ENCODE measurements around the gene PIKFYVE.

DNA sequence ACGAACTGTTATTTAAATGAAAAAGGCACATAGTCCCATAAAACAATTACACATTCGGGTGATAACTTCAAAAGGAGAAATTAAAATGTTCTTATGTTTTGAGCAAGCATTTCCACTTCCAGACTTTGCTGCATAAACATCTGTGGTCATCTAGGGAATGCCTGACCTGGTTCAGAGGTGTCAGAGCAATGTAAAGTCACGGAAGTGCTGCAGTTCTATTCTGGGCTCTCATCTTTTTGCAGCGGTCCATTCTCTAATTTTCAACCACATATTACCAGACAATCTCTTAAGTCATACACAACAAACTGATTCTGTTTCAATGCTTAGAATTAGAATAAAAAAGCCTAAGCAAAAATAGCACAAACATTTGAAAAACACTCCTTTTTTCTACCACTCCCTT, 118.6 kb downstream of the PIKFYVE start:
- TF ChIP-seq POLR2A (IDR thresholded peaks at IDR 0.05; ENCODE audit: low read depth, low read length) = no peak
- TF ChIP-seq POLR2AphosphoS5 (IDR thresholded peaks at IDR 0.05; ENCODE audit: low read depth, low read length) = no peak
- no peak for TF ChIP-seq TAF1 (IDR thresholded peaks at IDR 0.05; ENCODE audit: borderline replicate concordance, low read depth, low read length)
